Uterus (tissue), 2 donors: ENCODE data around the gene ARHGEF28.

Source experiments
- CTCF ChIP-seq, 4 experiments: fragments of 200-600 bp in 2 of 4; fragments of 450-650 bp in 2 of 4; sonication (generic) in 2 of 4; IDR thresholded peaks; one replicate each; pipeline ENCODE4 v1.5.1; 2016 to 2019; ENCODE audit warnings: antibody characterized with exemption in 4 of 4, mild to moderate bottlenecking in 2 of 4, moderate library complexity in 1 of 4
- POLR2A ChIP-seq, 2 donors: fragments of 450-650 bp; IDR thresholded peaks; one replicate each; pipeline ENCODE4 v1.6.1; 2016; ENCODE audit warnings: antibody characterized with exemption in 2 of 2, mild to moderate bottlenecking in 1 of 2, moderate library complexity in 1 of 2

- TF ChIP-seq CTCF (IDR thresholded peaks at IDR 0.05) (no peak), POLR2A (IDR thresholded peaks at IDR 0.05) (no peak)
Observed at GRCh38 chr5:73827106-73827450, 201.1 kb downstream of the ARHGEF28 start.
